ENCODE data around the gene EGFLAM. TPM values are rescaled to one million over a fixed set of nuclear protein-coding genes. Genes with fewer than 3 reads are reported as not detected.

Gene EGFLAM
- total and polyA plus RNA-seq, 2 experiments from 2014 or later, result 0.24 to 1.9 TPM

DNA sequence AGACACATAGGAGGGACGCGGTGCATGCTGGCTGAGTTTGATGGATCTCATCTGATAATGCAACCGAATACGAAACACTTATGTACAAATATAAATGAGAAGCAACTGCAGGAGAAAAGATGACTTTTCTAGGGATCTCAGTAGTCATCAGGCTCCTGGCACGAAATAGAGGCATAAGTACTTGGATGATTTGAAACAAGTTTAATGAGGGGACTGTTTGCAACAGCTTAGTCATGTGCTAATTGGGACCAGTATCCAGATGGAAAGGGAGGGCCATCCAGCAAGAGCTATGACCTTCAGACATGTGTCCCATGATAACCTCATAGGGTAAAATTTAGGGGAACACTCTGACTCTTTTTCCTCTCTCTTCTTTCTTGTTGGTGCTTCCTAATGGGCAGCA is 123.0 kb downstream of the EGFLAM start (continued):
- TF ChIP-seq, protein P1, sequence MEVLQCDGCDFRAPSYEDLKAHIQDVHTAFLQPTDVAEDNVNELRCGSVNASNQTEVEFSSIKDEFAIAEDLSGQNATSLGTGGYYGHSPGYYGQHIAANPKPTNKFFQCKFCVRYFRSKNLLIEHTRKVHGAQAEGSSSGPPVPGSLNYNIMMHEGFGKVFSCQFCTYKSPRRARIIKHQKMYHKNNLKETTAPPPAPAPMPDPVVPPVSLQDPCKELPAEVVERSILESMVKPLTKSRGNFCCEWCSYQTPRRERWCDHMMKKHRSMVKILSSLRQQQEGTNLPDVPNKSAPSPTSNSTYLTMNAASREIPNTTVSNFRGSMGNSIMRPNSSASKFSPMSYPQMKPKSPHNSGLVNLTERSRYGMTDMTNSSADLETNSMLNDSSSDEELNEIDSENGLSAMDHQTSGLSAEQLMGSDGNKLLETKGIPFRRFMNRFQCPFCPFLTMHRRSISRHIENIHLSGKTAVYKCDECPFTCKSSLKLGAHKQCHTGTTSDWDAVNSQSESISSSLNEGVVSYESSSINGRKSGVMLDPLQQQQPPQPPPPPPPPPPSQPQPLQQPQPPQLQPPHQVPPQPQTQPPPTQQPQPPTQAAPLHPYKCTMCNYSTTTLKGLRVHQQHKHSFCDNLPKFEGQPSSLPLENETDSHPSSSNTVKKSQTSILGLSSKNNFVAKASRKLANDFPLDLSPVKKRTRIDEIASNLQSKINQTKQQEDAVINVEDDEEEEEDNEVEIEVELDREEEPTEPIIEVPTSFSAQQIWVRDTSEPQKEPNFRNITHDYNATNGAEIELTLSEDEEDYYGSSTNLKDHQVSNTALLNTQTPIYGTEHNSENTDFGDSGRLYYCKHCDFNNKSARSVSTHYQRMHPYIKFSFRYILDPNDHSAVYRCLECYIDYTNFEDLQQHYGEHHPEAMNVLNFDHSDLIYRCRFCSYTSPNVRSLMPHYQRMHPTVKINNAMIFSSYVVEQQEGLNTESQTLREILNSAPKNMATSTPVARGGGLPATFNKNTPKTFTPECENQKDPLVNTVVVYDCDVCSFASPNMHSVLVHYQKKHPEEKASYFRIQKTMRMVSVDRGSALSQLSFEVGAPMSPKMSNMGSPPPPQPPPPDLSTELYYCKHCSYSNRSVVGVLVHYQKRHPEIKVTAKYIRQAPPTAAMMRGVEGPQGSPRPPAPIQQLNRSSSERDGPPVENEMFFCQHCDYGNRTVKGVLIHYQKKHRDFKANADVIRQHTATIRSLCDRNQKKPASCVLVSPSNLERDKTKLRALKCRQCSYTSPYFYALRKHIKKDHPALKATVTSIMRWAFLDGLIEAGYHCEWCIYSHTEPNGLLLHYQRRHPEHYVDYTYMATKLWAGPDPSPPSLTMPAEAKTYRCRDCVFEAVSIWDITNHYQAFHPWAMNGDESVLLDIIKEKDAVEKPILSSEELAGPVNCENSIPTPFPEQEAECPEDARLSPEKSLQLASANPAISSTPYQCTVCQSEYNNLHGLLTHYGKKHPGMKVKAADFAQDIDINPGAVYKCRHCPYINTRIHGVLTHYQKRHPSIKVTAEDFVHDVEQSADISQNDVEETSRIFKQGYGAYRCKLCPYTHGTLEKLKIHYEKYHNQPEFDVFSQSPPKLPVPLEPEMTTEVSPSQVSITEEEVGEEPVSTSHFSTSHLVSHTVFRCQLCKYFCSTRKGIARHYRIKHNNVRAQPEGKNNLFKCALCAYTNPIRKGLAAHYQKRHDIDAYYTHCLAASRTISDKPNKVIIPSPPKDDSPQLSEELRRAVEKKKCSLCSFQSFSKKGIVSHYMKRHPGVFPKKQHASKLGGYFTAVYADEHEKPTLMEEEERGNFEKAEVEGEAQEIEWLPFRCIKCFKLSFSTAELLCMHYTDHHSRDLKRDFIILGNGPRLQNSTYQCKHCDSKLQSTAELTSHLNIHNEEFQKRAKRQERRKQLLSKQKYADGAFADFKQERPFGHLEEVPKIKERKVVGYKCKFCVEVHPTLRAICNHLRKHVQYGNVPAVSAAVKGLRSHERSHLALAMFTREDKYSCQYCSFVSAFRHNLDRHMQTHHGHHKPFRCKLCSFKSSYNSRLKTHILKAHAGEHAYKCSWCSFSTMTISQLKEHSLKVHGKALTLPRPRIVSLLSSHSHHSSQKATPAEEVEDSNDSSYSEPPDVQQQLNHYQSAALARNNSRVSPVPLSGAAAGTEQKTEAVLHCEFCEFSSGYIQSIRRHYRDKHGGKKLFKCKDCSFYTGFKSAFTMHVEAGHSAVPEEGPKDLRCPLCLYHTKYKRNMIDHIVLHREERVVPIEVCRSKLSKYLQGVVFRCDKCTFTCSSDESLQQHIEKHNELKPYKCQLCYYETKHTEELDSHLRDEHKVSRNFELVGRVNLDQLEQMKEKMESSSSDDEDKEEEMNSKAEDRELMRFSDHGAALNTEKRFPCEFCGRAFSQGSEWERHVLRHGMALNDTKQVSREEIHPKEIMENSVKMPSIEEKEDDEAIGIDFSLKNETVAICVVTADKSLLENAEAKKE (CRISPR knock-in tag; IDR thresholded peaks at IDR 0.05), result no peak

DNA sequence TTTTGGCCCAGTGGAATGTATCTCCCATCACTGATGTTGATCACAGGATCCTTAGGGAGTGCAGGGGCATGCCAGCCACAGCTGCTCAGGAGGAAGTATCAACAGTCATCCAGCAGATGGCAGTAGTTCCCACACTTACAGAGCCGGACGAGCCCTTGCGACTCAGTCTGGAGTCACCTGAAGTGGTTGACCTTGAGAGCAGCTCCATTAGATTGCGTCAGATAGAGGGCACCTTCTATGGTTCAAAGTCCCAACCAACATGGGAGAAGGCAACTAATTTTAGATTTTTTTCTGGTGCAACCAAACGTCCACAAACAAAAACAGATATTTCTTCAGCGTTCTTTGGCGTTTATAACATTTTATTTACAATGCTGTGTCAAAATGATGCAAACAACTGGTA is 124.5 kb downstream of the EGFLAM start:
- Histone ChIP-seq H4K20me1 (replicated peaks; ENCODE audit: insufficient read depth) (no peaks in the 10 kb centered on the region), H2AFZ (no peak overlapping the region), H3F3A (replicated peaks; ENCODE audit: low read depth) (no peaks in the 10 kb centered on the region), H3K27ac (ENCODE audit: low read depth) (no peak overlapping the region), H3K4me2 (no peak overlapping the region), H3K36me3 (ENCODE audit: insufficient read depth) (no peaks in the 10 kb centered on the region; the same call in 1 of the 2 replicates), H3K79me2 (replicated peaks; ENCODE audit: insufficient read depth) (no peaks in the 10 kb centered on the region), H3K27me3 (ENCODE audit: insufficient read depth) (no peaks in the 10 kb centered on the region), H3K4me3 (no peak overlapping the region), H3K4me1 (ENCODE audit: insufficient read depth) (peaks cover 22% of the 10 kb centered on the region), H3K9me2 (ENCODE audit: insufficient read depth) (0 out of 2 replicates have a peak, but pooled peaks cover 5% of the 10 kb centered on the region)
- no peak overlapping the region for H3K4me3 Mint-ChIP-seq
- ATAC-seq (peak; percentile 95), DNase-seq (ENCODE audit: low spot score) (peak; percentile 94)
- peak overlapping the region; percentile 94 for H3K27ac Mint-ChIP-seq
- H3K9me3 Mint-ChIP-seq, result no peaks in the 10 kb centered on the region; the same call in 1 of the 3 replicates
- H3K36me3 Mint-ChIP-seq (ENCODE audit: low read depth), result no peaks in the 10 kb centered on the region
- peaks cover 2% of the 10 kb centered on the region for H3K27me3 Mint-ChIP-seq (ENCODE audit: insufficient read depth, low read depth, poor library complexity)
- H3K4me1 Mint-ChIP-seq, result peaks cover 44% of the 10 kb centered on the region
- TF ChIP-seq, protein P2, sequence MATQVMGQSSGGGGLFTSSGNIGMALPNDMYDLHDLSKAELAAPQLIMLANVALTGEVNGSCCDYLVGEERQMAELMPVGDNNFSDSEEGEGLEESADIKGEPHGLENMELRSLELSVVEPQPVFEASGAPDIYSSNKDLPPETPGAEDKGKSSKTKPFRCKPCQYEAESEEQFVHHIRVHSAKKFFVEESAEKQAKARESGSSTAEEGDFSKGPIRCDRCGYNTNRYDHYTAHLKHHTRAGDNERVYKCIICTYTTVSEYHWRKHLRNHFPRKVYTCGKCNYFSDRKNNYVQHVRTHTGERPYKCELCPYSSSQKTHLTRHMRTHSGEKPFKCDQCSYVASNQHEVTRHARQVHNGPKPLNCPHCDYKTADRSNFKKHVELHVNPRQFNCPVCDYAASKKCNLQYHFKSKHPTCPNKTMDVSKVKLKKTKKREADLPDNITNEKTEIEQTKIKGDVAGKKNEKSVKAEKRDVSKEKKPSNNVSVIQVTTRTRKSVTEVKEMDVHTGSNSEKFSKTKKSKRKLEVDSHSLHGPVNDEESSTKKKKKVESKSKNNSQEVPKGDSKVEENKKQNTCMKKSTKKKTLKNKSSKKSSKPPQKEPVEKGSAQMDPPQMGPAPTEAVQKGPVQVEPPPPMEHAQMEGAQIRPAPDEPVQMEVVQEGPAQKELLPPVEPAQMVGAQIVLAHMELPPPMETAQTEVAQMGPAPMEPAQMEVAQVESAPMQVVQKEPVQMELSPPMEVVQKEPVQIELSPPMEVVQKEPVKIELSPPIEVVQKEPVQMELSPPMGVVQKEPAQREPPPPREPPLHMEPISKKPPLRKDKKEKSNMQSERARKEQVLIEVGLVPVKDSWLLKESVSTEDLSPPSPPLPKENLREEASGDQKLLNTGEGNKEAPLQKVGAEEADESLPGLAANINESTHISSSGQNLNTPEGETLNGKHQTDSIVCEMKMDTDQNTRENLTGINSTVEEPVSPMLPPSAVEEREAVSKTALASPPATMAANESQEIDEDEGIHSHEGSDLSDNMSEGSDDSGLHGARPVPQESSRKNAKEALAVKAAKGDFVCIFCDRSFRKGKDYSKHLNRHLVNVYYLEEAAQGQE (IDR thresholded peaks at IDR 0.05; ENCODE audit: unreplicated experiment), result no peak
- TF ChIP-seq, protein P1 (CRISPR knock-in tag; IDR thresholded peaks at IDR 0.05), result peak; percentile 67
- TF ChIP-seq STAT1 (IDR thresholded peaks at IDR 0.05; ENCODE audit: unreplicated experiment) (no peak), ZNF114 (CRISPR knock-in tag; IDR thresholded peaks at IDR 0.05) (no peak), NANOG (IDR thresholded peaks at IDR 0.05; ENCODE audit: borderline replicate concordance) (no peak), POLR2AphosphoS5 (IDR thresholded peaks at IDR 0.05; ENCODE audit: low read depth) (no peak)

All from GM23338 (cell line).